ENCODE results near the gene UBAP1.
"Not testable (repeated sequence)": the region's sequence is repeated elsewhere in the genome, so short reads cannot be mapped to it uniquely, and the experiment has no call there.

The UBAP1 gene

GRCh38 chr9:34226144-34226760 is 47.4 kb downstream of the UBAP1 start:
- not testable (repeated sequence) for DNase-seq

DNA sequence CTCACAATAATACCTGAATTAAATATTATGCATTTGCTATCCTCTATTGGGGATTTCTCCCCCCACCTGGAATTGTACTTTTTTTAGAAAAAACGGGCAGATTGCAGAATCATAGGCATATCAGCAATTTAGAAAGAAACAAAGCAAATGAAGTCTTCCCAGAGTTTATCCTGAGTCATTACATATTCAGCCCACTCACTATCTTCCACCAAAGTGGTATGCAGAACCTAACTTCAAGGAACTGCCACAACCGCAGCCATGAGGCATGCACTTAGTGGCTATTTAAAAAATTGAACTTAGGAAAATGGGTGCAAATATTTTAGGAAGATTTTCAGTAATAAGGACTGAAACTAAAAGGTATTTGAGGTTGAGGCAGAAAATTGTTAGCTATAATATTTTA is 48.6 kb downstream of the UBAP1 start:
- DNase-seq = no peak

- no peak for DNase-seq
Observed at GRCh38 chr9:34230556-34230955, 51.7 kb downstream of the UBAP1 start.

- DNase-seq = no peak
Observed at GRCh38 chr9:34232201-34232600, 53.4 kb downstream of the UBAP1 start.

- DNase-seq = no peak
Observed at GRCh38 chr9:34233672-34234071, 54.8 kb downstream of the UBAP1 start.

GRCh38 chr9:34237836-34238235 is 59.0 kb downstream of the UBAP1 start:
- DNase-seq = no peak

GRCh38 chr9:34240006-34240405 is 61.2 kb downstream of the UBAP1 start:
- DNase-seq = no peak

DNA sequence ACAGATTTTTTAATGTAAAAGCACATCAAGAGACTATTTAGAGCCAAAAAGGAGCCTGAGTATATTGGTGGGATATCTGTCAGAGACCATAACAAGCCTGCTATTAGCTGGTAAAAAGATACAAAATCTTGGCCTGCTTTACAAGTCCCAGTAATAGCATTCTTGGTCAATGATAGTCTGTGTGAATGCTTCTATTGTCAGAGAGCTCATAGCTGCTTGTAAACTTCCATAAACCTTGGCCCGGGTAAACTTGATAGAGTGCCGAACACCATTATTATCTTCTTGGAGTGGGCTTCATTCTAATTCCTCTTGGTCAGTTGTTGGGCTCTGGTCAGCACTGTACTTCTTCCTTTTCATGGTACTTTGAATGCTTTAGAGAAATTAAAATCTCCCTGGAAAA is 64.0 kb downstream of the UBAP1 start:
- no peak for DNase-seq

GRCh38 chr9:34245212-34245611 is 66.4 kb downstream of the UBAP1 start:
- DNase-seq = not testable (repeated sequence)

DNA sequence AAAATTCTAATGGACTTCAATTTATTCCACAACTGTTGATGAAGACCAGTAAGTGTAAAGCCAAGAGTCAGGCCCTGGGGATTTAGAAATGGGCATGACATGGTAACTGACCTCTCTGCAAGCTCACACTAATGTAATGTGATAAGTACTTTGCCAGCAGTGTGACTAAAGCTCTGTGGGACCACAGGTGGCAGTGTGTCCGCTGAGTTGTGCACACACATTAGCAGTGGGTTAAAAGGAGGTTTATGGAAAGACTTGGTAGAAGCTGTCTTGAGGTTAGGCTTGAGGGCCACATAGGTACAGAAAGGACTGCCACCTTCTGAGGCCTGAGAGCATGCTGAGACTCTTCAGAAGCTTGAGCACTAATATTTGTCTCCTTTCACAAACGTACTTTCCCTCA is 67.6 kb downstream of the UBAP1 start:
- DNase-seq = no peak

DNA sequence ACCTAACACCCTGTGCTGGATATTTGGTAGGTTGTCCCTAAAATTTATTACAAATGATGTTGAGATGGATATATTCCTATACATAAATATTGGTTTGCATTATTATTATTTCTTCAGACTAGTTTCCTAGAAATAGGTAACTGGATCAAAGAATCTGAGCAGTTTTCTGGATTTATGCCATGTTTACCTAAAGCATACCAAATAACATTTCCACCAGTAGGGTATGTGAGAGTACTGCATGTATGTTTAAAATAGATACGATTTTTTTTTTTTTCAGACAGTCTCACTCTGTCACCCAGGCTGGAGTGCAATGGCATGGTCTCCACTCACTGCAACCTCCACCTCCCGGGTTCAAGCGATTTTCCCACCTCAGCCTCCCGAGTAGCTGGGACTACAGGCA is 68.9 kb downstream of the UBAP1 start:
- DNase-seq = not testable (repeated sequence)

DNA sequence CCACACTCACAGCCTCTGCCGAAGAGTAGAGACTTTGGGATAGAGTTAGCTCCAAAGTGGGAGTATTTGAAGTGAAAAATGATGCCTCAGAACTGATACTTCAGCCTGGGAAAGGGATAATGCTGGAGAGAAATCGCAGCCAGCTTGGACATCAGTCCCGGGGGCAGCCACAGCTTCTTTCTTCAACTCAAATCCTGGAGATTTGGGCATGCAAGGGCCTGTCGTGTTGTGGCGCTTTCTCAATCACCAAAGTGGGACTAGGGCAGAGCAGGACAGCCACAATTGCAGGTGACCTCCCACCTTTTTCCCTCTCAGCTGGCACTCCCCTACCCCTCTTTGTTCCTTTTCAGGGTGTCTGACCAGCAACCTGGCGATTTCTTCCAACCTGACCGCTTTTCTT is 70.4 kb downstream of the UBAP1 start:
- DNase-seq = no peak

- DNase-seq = no peak
Observed at GRCh38 chr9:34250721-34251120, 71.9 kb downstream of the UBAP1 start.

- no peak for DNase-seq
Observed at GRCh38 chr9:34252016-34252415, 73.2 kb downstream of the UBAP1 start.

DNA sequence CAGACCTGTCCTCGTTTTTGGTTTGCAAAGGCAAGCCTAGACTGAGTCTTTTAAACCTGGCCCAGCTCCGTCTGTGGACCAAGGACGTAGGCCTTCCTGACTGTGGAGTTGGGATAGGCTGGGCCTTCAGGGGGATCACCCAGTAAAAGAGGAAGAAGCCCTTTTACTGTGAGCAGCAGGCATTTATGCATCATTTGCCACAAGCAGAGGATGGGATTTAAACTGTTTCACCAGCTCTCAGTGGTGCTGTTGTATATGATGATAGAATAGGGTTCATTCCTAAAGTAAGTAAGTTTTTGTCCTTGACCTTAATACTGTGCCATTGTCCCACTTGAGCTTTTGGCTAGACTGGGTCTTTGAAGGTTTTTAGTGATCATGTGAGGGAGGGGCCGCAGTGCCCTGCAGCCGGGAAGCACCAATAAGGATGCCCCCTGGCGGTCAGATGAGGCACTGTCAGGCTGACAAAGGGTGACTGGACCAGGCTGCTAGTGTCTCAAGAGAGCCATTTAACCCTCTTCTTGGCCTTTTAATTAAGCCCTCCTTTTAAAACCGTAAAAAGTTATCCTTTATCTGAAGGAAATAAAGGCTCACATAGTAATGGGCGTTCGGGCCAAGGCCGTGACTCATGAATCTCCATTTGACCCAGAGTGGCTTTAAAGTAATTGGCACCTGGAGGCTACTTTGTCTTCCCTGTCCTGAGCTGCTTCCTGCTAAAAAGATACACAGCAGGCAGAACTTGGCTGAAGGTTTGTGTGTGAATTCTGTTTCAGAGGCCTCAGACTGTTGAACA is 74.0 kb downstream of the UBAP1 start:
- DNase-seq = peak; percentile 57

DNA sequence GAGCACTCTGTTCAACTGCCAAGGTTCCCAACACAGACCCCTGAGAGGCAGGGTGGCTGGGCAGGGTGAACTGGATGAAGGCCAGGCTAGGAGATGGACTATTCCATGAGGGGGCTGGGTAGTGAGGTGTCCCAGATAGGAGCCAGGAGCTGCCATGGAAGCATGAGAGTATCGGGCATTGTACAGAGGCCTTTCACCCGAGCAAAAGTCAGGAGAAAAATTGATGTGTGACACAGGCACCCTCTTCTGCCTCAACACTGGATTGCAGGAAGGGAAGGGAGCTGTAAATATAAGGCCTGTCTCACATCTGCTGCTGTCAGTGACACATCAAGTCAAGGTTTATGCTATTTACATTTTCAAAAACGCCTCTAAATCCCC is 74.6 kb downstream of the UBAP1 start:
- DNase-seq = no peak

GRCh38 chr9:34254141-34254913 is 75.5 kb downstream of the UBAP1 start:
- no peak for DNase-seq

GRCh38 chr9:34254966-34255825 is 76.4 kb downstream of the UBAP1 start:
- no peak for DNase-seq

GRCh38 chr9:34256104-34256503 is 77.3 kb downstream of the UBAP1 start:
- DNase-seq = no peak

DNA sequence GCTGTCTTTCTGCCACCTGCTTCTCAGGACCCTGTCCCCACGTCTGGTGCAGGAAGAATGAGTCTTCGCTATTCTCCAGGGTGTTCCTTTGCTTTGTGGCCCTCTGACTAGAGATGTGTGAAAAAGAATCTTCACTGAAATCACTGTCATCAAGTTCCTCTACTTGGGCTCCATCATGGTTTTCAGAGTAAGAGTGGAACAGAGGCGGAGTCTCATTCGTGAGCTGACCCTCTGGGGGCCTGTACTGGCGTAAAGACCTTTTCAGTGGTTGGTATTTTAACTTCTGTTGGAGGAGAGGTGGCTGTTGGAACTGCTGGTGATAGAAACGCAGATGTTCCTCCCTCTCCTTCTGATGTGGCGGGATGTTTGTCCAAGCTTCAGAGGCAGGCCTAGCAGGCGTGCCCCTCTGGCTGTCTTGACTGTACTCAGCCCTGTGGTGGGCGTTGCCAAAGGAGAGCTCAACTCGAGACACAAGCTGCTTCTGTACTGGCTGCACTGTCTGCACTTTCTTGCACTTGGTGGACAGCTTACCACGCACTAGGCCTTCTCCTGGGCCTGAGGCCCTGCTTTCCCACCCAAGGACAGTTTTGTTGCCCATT is 78.2 kb downstream of the UBAP1 start:
- DNase-seq = no peak

DNA sequence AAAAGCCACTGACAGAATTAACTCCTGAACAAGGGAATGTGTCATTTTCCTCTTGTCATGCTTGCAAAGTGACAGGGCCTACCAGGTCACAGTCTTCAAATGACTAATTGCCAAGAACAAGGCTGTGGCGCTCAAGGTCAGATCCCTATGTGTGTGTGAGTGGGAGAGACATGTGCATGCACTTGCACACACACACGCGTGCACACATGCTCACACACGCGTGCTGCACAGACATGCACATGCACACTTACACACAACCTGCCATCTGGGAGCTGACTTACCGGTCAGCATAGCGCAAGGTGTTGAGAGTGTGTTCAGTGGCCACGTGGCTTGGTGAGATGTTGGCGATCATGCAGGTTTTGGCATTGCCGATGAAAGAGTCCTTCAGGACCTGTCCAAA is 80.5 kb downstream of the UBAP1 start:
- DNase-seq = no peak

GRCh38 chr9:34262971-34263370 is 84.1 kb downstream of the UBAP1 start:
- no peak for DNase-seq

- no peak for DNase-seq
Observed at GRCh38 chr9:34267660-34268059, 88.8 kb downstream of the UBAP1 start.

Data from stimulated activated CD4-positive, alpha-beta T cell treated with anti-CD3 and anti-CD28 coated beads, Interleukin-4, amount 100 ng/mL, for 1 hour (primary cell).